Activated naive CD4-positive, alpha-beta T cell treated with anti-CD3 and anti-CD28 coated beads, Interleukin-2, amount 10 ng/mL, durations not matched to agents 7 days and 5 days (primary cell): ENCODE measurements around the gene MRPL48.

Experiments
- CTCF ChIA-PET: fragments of 350-600 bp; sonication (Branson Sonifier 250); formaldehyde crosslinking; loops from one replicate; lab custom pipeline; 2021; ENCODE audit warnings: antibody characterized with exemption; lab: Charles Lee
- DNase-seq: peaks from one replicate; pipeline ENCODE4 v3.0.0-alpha.2; 2020
- H3K27ac Mint-ChIP-seq: one replicate; pipeline ENCODE4 v1.8.0; 2021; ENCODE audit warnings: mild to moderate bottlenecking, moderate library complexity, mixed read lengths
- H3K27me3 Mint-ChIP-seq: one replicate; pipeline ENCODE4 v1.8.0; 2021; ENCODE audit warnings: mild to moderate bottlenecking, mixed read lengths
- H3K36me3 Mint-ChIP-seq: one replicate; pipeline ENCODE4 v1.8.0; 2021; ENCODE audit warnings: mixed read lengths
- H3K4me1 Mint-ChIP-seq: one replicate; pipeline ENCODE4 v1.8.0; 2021; ENCODE audit warnings: mixed read lengths
- H3K4me3 Mint-ChIP-seq: one replicate; pipeline ENCODE4 v1.8.0; 2021; ENCODE audit warnings: mild to moderate bottlenecking, moderate library complexity, mixed read lengths
- H3K9me3 Mint-ChIP-seq: one replicate; pipeline ENCODE4 v1.8.0; 2021; ENCODE audit warnings: mixed read lengths

The MRPL48 gene

GRCh38 chr11:73787051-73787642, 527 bp upstream of the MRPL48 start:
- H3K4me3 Mint-ChIP-seq, result peak overlapping the region; percentile 99
- no peaks in the 10 kb centered on the region for H3K9me3 Mint-ChIP-seq
- DNase-seq, result no peak
- peaks cover 38% of the 10 kb centered on the region for H3K4me1 Mint-ChIP-seq
- no peaks in the 10 kb centered on the region for H3K27me3 Mint-ChIP-seq
- CTCF ChIA-PET, result no interaction called here
- H3K36me3 Mint-ChIP-seq, result peaks cover 2% of the 10 kb centered on the region
- peak overlapping the region; percentile 95 for H3K27ac Mint-ChIP-seq

- CTCF ChIA-PET, result no interaction called here
- Mint-ChIP-seq H3K36me3 (peaks cover 5% of the 10 kb centered on the region), H3K9me3 (no peaks in the 10 kb centered on the region), H3K27me3 (no peaks in the 10 kb centered on the region), H3K4me1 (peaks cover 38% of the 10 kb centered on the region), H3K4me3 (peak overlapping the region; percentile 99), H3K27ac (peak overlapping the region; percentile 46)
- DNase-seq, result no peak
Observed at GRCh38 chr11:73789279-73789670, 1.6 kb downstream of the MRPL48 start.

- no peaks in the 10 kb centered on the region for H3K27me3 Mint-ChIP-seq
- CTCF ChIA-PET, result no interaction called here
Observed at GRCh38 chr11:73792584-73792983, 4.9 kb downstream of the MRPL48 start.

GRCh38 chr11:73795925-73796632, 8.4 kb downstream of the MRPL48 start:
- Mint-ChIP-seq H3K36me3 (peaks cover 9% of the 10 kb centered on the region), H3K4me3 (no peak overlapping the region), H3K4me1 (peaks cover under 1% of the 10 kb centered on the region), H3K9me3 (no peaks in the 10 kb centered on the region), H3K27ac (no peak overlapping the region), H3K27me3 (no peaks in the 10 kb centered on the region)
- DNase-seq, result no peak
- CTCF ChIA-PET, result interaction anchor here (1.2 kb wide), 1 partner anchor 16 kb away, joined by 3 read pairs; no protein-coding TSS in a partner anchor

More at GRCh38 chr11:73792584-73792983, 4.9 kb downstream of the MRPL48 start:
- H3K36me3 Mint-ChIP-seq, result peaks cover 6% of the 10 kb centered on the region
- no peak overlapping the region for H3K4me3 Mint-ChIP-seq
- no peaks in the 10 kb centered on the region for H3K9me3 Mint-ChIP-seq
- H3K4me1 Mint-ChIP-seq, result peaks cover 21% of the 10 kb centered on the region
- no peak overlapping the region for H3K27ac Mint-ChIP-seq
- DNase-seq, result no peak

GRCh38 chr11:73797457-73797856, 9.8 kb downstream of the MRPL48 start:
- no peaks in the 10 kb centered on the region for H3K4me1 Mint-ChIP-seq
- H3K36me3 Mint-ChIP-seq, result peaks cover 7% of the 10 kb centered on the region
- no peaks in the 10 kb centered on the region for H3K27me3 Mint-ChIP-seq
- no peak overlapping the region for H3K27ac Mint-ChIP-seq
- no peak overlapping the region for H3K4me3 Mint-ChIP-seq
- CTCF ChIA-PET, result interaction anchor here (1.2 kb wide), 1 partner anchor 18 kb away, joined by 3 read pairs; no protein-coding TSS in a partner anchor
- no peaks in the 10 kb centered on the region for H3K9me3 Mint-ChIP-seq
- DNase-seq, result no peak

GRCh38 chr11:73800276-73800806, 12.7 kb downstream of the MRPL48 start:
- DNase-seq, result no peak
- Mint-ChIP-seq H3K9me3 (no peaks in the 10 kb centered on the region), H3K27ac (no peak overlapping the region), H3K36me3 (peaks cover 4% of the 10 kb centered on the region), H3K4me3 (no peak overlapping the region), H3K4me1 (no peaks in the 10 kb centered on the region), H3K27me3 (no peaks in the 10 kb centered on the region)
- CTCF ChIA-PET, result no interaction called here

- no peak overlapping the region for H3K27ac Mint-ChIP-seq
- peaks cover 8% of the 10 kb centered on the region for H3K36me3 Mint-ChIP-seq
- H3K4me1 Mint-ChIP-seq, result no peaks in the 10 kb centered on the region
- H3K9me3 Mint-ChIP-seq, result no peaks in the 10 kb centered on the region
- CTCF ChIA-PET, result interaction anchor here (1.3 kb wide), 1 partner anchor 9 kb away, joined by 3 read pairs; no protein-coding TSS in a partner anchor
- H3K27me3 Mint-ChIP-seq, result no peaks in the 10 kb centered on the region
- no peak overlapping the region for H3K4me3 Mint-ChIP-seq
- no peak for DNase-seq
Observed at GRCh38 chr11:73801136-73801535, 13.5 kb downstream of the MRPL48 start.

GRCh38 chr11:73804712-73805111, 17.0 kb downstream of the MRPL48 start:
- CTCF ChIA-PET, result no interaction called here
- H3K9me3 Mint-ChIP-seq, result no peaks in the 10 kb centered on the region
- no peaks in the 10 kb centered on the region for H3K27me3 Mint-ChIP-seq
- H3K4me3 Mint-ChIP-seq, result no peak overlapping the region
- no peak overlapping the region for H3K27ac Mint-ChIP-seq
- peaks cover 21% of the 10 kb centered on the region for H3K36me3 Mint-ChIP-seq
- no peaks in the 10 kb centered on the region for H3K4me1 Mint-ChIP-seq
- no peak for DNase-seq

- no peak overlapping the region for H3K27ac Mint-ChIP-seq
- CTCF ChIA-PET, result no interaction called here
- DNase-seq, result no peak
- H3K4me3 Mint-ChIP-seq, result no peak overlapping the region
- H3K9me3 Mint-ChIP-seq, result no peaks in the 10 kb centered on the region
- no peaks in the 10 kb centered on the region for H3K27me3 Mint-ChIP-seq
- H3K36me3 Mint-ChIP-seq, result peaks cover 32% of the 10 kb centered on the region
- no peaks in the 10 kb centered on the region for H3K4me1 Mint-ChIP-seq
Observed at GRCh38 chr11:73808052-73808451, 20.4 kb downstream of the MRPL48 start.

GRCh38 chr11:73810637-73811036, 23.0 kb downstream of the MRPL48 start:
- H3K9me3 Mint-ChIP-seq, result no peaks in the 10 kb centered on the region
- no peak overlapping the region for H3K4me3 Mint-ChIP-seq
- H3K36me3 Mint-ChIP-seq, result peaks cover 34% of the 10 kb centered on the region
- CTCF ChIA-PET, result no interaction called here
- no peaks in the 10 kb centered on the region for H3K4me1 Mint-ChIP-seq
- H3K27ac Mint-ChIP-seq, result no peak overlapping the region
- DNase-seq, result no peak
- no peaks in the 10 kb centered on the region for H3K27me3 Mint-ChIP-seq

GRCh38 chr11:73812234-73812633, 24.6 kb downstream of the MRPL48 start:
- no peak overlapping the region for H3K27ac Mint-ChIP-seq
- DNase-seq, result no peak
- no peaks in the 10 kb centered on the region for H3K9me3 Mint-ChIP-seq
- H3K4me3 Mint-ChIP-seq, result no peak overlapping the region
- CTCF ChIA-PET, result no interaction called here
- no peaks in the 10 kb centered on the region for H3K27me3 Mint-ChIP-seq
- H3K4me1 Mint-ChIP-seq, result no peaks in the 10 kb centered on the region
- peaks cover 24% of the 10 kb centered on the region for H3K36me3 Mint-ChIP-seq

- peaks cover 15% of the 10 kb centered on the region for H3K36me3 Mint-ChIP-seq
- H3K4me3 Mint-ChIP-seq, result no peak overlapping the region
- H3K27ac Mint-ChIP-seq, result no peak overlapping the region
- no peaks in the 10 kb centered on the region for H3K9me3 Mint-ChIP-seq
- no peaks in the 10 kb centered on the region for H3K27me3 Mint-ChIP-seq
- CTCF ChIA-PET, result interaction anchor here (0.6 to 0.7 kb wide), 2 partner anchors 241 to 266 kb away, joined by 3 to 4 read pairs; no protein-coding TSS in a partner anchor
- no peaks in the 10 kb centered on the region for H3K4me1 Mint-ChIP-seq
- DNase-seq, result no peak
Observed at GRCh38 chr11:73814812-73815211, 27.1 kb downstream of the MRPL48 start.

GRCh38 chr11:73818846-73819245, 31.2 kb downstream of the MRPL48 start:
- Mint-ChIP-seq H3K36me3 (peaks cover 5% of the 10 kb centered on the region), H3K4me1 (no peaks in the 10 kb centered on the region), H3K9me3 (no peaks in the 10 kb centered on the region), H3K4me3 (no peak overlapping the region), H3K27me3 (no peaks in the 10 kb centered on the region), H3K27ac (no peak overlapping the region)
- CTCF ChIA-PET, result no interaction called here
- no peak for DNase-seq

- Mint-ChIP-seq H3K4me1 (no peaks in the 10 kb centered on the region), H3K36me3 (peaks cover 24% of the 10 kb centered on the region), H3K9me3 (no peaks in the 10 kb centered on the region), H3K27ac (no peak overlapping the region), H3K4me3 (no peak overlapping the region), H3K27me3 (no peaks in the 10 kb centered on the region)
- CTCF ChIA-PET, result no interaction called here
- DNase-seq, result no peak
Observed at GRCh38 chr11:73830261-73830660, 42.6 kb downstream of the MRPL48 start.

GRCh38 chr11:73833067-73833466, 45.4 kb downstream of the MRPL48 start:
- Mint-ChIP-seq H3K27me3 (no peaks in the 10 kb centered on the region), H3K9me3 (no peaks in the 10 kb centered on the region), H3K36me3 (peaks cover 17% of the 10 kb centered on the region), H3K4me3 (no peak overlapping the region), H3K4me1 (no peaks in the 10 kb centered on the region), H3K27ac (no peak overlapping the region)
- DNase-seq, result no peak
- CTCF ChIA-PET, result no interaction called here
